T-helper 1 cell treated with Interleukin-12 subunit alpha and Interleukin-12 subunit beta and Interleukin-4 antibody, amounts not matched to agents 30 μg/mL and 1 μg/mL, for 36 hours (primary cell): ENCODE data around the gene GPR157.
A peak's percentile ranks its signal among the peaks of the same experiment; 100 is the strongest.

ENCODE experiments used
- H3K27ac Mint-ChIP-seq: one replicate; pipeline ENCODE4 v1.8.0; 2021; ENCODE audit warnings: mild to moderate bottlenecking, mixed read lengths
- H3K27me3 Mint-ChIP-seq: one replicate; pipeline ENCODE4 v1.8.0; 2021; ENCODE audit warnings: low read depth, mixed read lengths
- H3K36me3 Mint-ChIP-seq: one replicate; pipeline ENCODE4 v1.8.0; 2021; ENCODE audit warnings: low read depth, mixed read lengths
- H3K4me1 Mint-ChIP-seq: one replicate; pipeline ENCODE4 v1.8.0; 2021; ENCODE audit warnings: low read depth, mixed read lengths
- H3K4me3 Mint-ChIP-seq: one replicate; pipeline ENCODE4 v1.8.0; 2021; ENCODE audit warnings: mild to moderate bottlenecking, moderate library complexity, mixed read lengths
- H3K9me3 Mint-ChIP-seq: one replicate; pipeline ENCODE4 v1.8.0; 2021; ENCODE audit warnings: mixed read lengths

Gene GPR157

GRCh38 chr1:9078015-9078751 is 50.7 kb downstream of the GPR157 start:
- Mint-ChIP-seq H3K4me3 (no peak overlapping the region), H3K27ac (no peak overlapping the region), H3K9me3 (no peaks in the 10 kb centered on the region), H3K27me3 (peaks cover 17% of the 10 kb centered on the region), H3K36me3 (no peaks in the 10 kb centered on the region), H3K4me1 (peaks cover 40% of the 10 kb centered on the region)

- peaks cover 21% of the 10 kb centered on the region for H3K27me3 Mint-ChIP-seq
- no peak overlapping the region for H3K4me3 Mint-ChIP-seq
- peaks cover 28% of the 10 kb centered on the region for H3K4me1 Mint-ChIP-seq
- no peak overlapping the region for H3K27ac Mint-ChIP-seq
- no peaks in the 10 kb centered on the region for H3K36me3 Mint-ChIP-seq
- H3K9me3 Mint-ChIP-seq = no peaks in the 10 kb centered on the region
These were observed 53.9 kb downstream of the GPR157 start for GRCh38 chr1:9075022-9075421.

DNA sequence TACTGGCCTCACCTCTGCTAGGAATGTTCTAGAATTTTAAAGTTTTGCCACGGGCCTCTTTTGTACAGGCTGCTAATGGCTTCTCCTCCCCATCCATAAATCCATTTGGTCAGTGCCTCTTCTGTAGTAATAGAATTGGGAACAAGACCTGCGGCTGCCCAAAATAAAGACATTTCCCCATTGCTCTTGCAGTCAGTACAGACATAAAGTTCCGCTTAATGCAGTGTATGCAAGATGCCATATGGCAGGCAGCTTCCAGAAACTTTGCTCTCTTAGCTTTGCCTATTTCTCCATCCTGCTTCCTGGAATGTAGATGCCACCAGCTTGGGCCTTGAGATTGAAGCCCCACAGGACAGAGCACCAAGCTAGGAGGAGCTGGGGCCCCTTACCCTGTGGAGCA is 55.8 kb downstream of the GPR157 start:
- H3K9me3 Mint-ChIP-seq = no peaks in the 10 kb centered on the region
- H3K27ac Mint-ChIP-seq = no peak overlapping the region
- no peaks in the 10 kb centered on the region for H3K36me3 Mint-ChIP-seq
- no peak overlapping the region for H3K4me3 Mint-ChIP-seq
- peaks cover 25% of the 10 kb centered on the region for H3K4me1 Mint-ChIP-seq
- H3K27me3 Mint-ChIP-seq = peaks cover 14% of the 10 kb centered on the region

GRCh38 chr1:9071554-9072235 is 57.2 kb downstream of the GPR157 start:
- no peaks in the 10 kb centered on the region for H3K9me3 Mint-ChIP-seq
- H3K36me3 Mint-ChIP-seq = no peaks in the 10 kb centered on the region
- no peak overlapping the region for H3K4me3 Mint-ChIP-seq
- peaks cover 19% of the 10 kb centered on the region for H3K27me3 Mint-ChIP-seq
- no peak overlapping the region for H3K27ac Mint-ChIP-seq
- H3K4me1 Mint-ChIP-seq = peaks cover 22% of the 10 kb centered on the region

DNA sequence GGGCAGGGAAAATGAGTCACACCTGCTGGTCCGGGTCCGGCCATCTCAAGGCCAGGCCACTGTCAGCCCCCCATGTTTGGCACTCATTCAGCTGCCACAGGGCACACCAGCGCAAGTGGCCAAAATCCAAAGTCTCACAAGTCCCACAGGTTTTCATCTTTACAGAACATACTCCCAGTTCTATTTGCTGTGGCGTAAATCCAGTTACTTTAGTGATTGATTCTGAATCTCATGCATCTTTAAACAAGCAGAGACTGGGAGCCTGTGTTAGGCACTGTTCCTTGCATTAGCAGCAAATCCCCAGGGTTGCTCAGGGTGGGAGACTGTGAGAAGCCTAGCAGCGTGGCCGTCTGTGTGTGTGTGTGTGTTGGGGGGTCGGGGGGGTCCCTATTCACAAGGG is 58.4 kb downstream of the GPR157 start:
- no peak overlapping the region for H3K4me3 Mint-ChIP-seq
- H3K36me3 Mint-ChIP-seq = no peaks in the 10 kb centered on the region
- H3K4me1 Mint-ChIP-seq = peaks cover 19% of the 10 kb centered on the region
- peaks cover 19% of the 10 kb centered on the region for H3K27me3 Mint-ChIP-seq
- H3K9me3 Mint-ChIP-seq = no peaks in the 10 kb centered on the region
- H3K27ac Mint-ChIP-seq = peak overlapping the region; percentile 45

- Mint-ChIP-seq H3K27me3 (peaks cover 22% of the 10 kb centered on the region), H3K9me3 (no peaks in the 10 kb centered on the region), H3K27ac (peak within 1 kb of the TSS; percentile 46), H3K4me1 (peaks cover 15% of the 10 kb centered on the region), H3K4me3 (no peak within 1 kb of the TSS), H3K36me3 (no peaks in the 10 kb centered on the region)
These were observed 59.4 kb downstream of the GPR157 start, which contains the start of gene SLC2A5 for GRCh38 chr1:9069326-9070100. Gene SLC2A5, minus strand, starts transcription at chr1:9069635. Its CDS starts 99 bp downstream, at chr1:9069536.

GRCh38 chr1:9068981-9069325 is 59.9 kb downstream of the GPR157 start:
- no peak overlapping the region for H3K27ac Mint-ChIP-seq
- peaks cover 13% of the 10 kb centered on the region for H3K4me1 Mint-ChIP-seq
- peaks cover 22% of the 10 kb centered on the region for H3K27me3 Mint-ChIP-seq
- no peaks in the 10 kb centered on the region for H3K36me3 Mint-ChIP-seq
- no peaks in the 10 kb centered on the region for H3K9me3 Mint-ChIP-seq
- no peak overlapping the region for H3K4me3 Mint-ChIP-seq

- Mint-ChIP-seq H3K27ac (no peak overlapping the region), H3K4me1 (peaks cover 12% of the 10 kb centered on the region)
These were observed 61.7 kb downstream of the GPR157 start for GRCh38 chr1:9066945-9067807.

GRCh38 chr1:9065213-9065751 is 63.6 kb downstream of the GPR157 start:
- Mint-ChIP-seq H3K4me1 (peaks cover 12% of the 10 kb centered on the region), H3K27me3 (peaks cover 19% of the 10 kb centered on the region), H3K27ac (no peak overlapping the region), H3K4me3 (no peak overlapping the region), H3K36me3 (no peaks in the 10 kb centered on the region), H3K9me3 (no peaks in the 10 kb centered on the region)

More at GRCh38 chr1:9066945-9067807, 61.7 kb downstream of the GPR157 start:
- H3K27me3 Mint-ChIP-seq = peaks cover 16% of the 10 kb centered on the region
- no peaks in the 10 kb centered on the region for H3K9me3 Mint-ChIP-seq
- no peaks in the 10 kb centered on the region for H3K36me3 Mint-ChIP-seq
- no peak overlapping the region for H3K4me3 Mint-ChIP-seq

- no peaks in the 10 kb centered on the region for H3K36me3 Mint-ChIP-seq
These were observed 66.1 kb downstream of the GPR157 start for GRCh38 chr1:9062846-9063245.

GRCh38 chr1:9062021-9062471 is 66.9 kb downstream of the GPR157 start:
- Mint-ChIP-seq H3K4me3 (no peak overlapping the region), H3K36me3 (no peaks in the 10 kb centered on the region), H3K4me1 (no peaks in the 10 kb centered on the region), H3K27ac (no peak overlapping the region), H3K27me3 (peaks cover 10% of the 10 kb centered on the region), H3K9me3 (no peaks in the 10 kb centered on the region)

More at GRCh38 chr1:9062846-9063245, 66.1 kb downstream of the GPR157 start:
- no peak overlapping the region for H3K27ac Mint-ChIP-seq
- no peaks in the 10 kb centered on the region for H3K9me3 Mint-ChIP-seq
- peaks cover 14% of the 10 kb centered on the region for H3K27me3 Mint-ChIP-seq
- no peaks in the 10 kb centered on the region for H3K4me1 Mint-ChIP-seq
- H3K4me3 Mint-ChIP-seq = no peak overlapping the region

GRCh38 chr1:9061252-9061960 is 67.5 kb downstream of the GPR157 start:
- H3K9me3 Mint-ChIP-seq = no peaks in the 10 kb centered on the region
- no peaks in the 10 kb centered on the region for H3K36me3 Mint-ChIP-seq
- no peaks in the 10 kb centered on the region for H3K4me1 Mint-ChIP-seq
- no peak overlapping the region for H3K4me3 Mint-ChIP-seq
- H3K27me3 Mint-ChIP-seq = peaks cover 9% of the 10 kb centered on the region
- H3K27ac Mint-ChIP-seq = no peak overlapping the region
